GM19043 (cell line): ENCODE measurements around the gene FANCD2.
"Not testable (repeated sequence)": the region's sequence is repeated elsewhere in the genome, so short reads cannot be mapped to it uniquely, and the experiment has no call there.

ENCODE experiments used
- ATAC-seq: cut with Tn5 transposase; IDR thresholded peaks from one replicate; pipeline ENCODE4 v1.9.1; 2021; ENCODE audit warnings: low read depth; ENCODE audit not compliant: unreplicated experiment

The FANCD2 gene

GRCh38 chr3:10026084-10026890 lies at the start of gene FANCD2:
FANCD2 (plus strand) TSS chr3:10026437; CDS start chr3:10028658, 2,221 bp downstream.
- peak; percentile 87 for ATAC-seq

- ATAC-seq = no peak
Measured at GRCh38 chr3:9976721-9977709, 49.2 kb upstream of the FANCD2 start.

- no peak for ATAC-seq
Measured at GRCh38 chr3:9978710-9979305, 47.4 kb upstream of the FANCD2 start.

GRCh38 chr3:9980251-9980650 lies 46.0 kb upstream of the FANCD2 start:
- ATAC-seq = no peak

GRCh38 chr3:9986230-9986725 lies 40.0 kb upstream of the FANCD2 start:
- ATAC-seq = peak; percentile 25

GRCh38 chr3:9994086-9994844 lies 32.0 kb upstream of the FANCD2 start:
- ATAC-seq = no peak

GRCh38 chr3:10000686-10001085 lies 25.6 kb upstream of the FANCD2 start:
- no peak for ATAC-seq

- ATAC-seq = no peak
Measured at GRCh38 chr3:10002951-10003350, 23.3 kb upstream of the FANCD2 start.

- no peak for ATAC-seq
Measured at GRCh38 chr3:10004506-10004905, 21.7 kb upstream of the FANCD2 start.

GRCh38 chr3:10004960-10005564 lies 21.2 kb upstream of the FANCD2 start:
- ATAC-seq = no peak

- ATAC-seq = no peak
Measured at GRCh38 chr3:10006048-10006761, 20.0 kb upstream of the FANCD2 start.

- ATAC-seq = no peak
Measured at GRCh38 chr3:10006762-10007090, 19.5 kb upstream of the FANCD2 start.

- ATAC-seq = no peak
Measured at GRCh38 chr3:10007126-10007782, 19.0 kb upstream of the FANCD2 start.

- not testable (repeated sequence) for ATAC-seq
Measured at GRCh38 chr3:10008216-10008587, 18.0 kb upstream of the FANCD2 start.

- peak; percentile 52 for ATAC-seq
Measured at GRCh38 chr3:10008588-10009344, 17.5 kb upstream of the FANCD2 start.

GRCh38 chr3:10010421-10010877 lies 15.8 kb upstream of the FANCD2 start:
- ATAC-seq = no peak

- peak; percentile 79 for ATAC-seq
Measured at GRCh38 chr3:10010878-10011465, 15.3 kb upstream of the FANCD2 start.
